RPMI8226 (cell line): ENCODE data around the gene EML6.
A peak's percentile ranks its signal among the peaks of the same experiment; 100 is the strongest.

ENCODE experiments used
- DNase-seq: peaks from one replicate; pipeline ENCODE4 v3.0.0-alpha.2; 2015

The EML6 gene

GRCh38 chr2:54760310-54760709 lies 36.8 kb downstream of the EML6 start:
- peak; percentile 47 for DNase-seq

GRCh38 chr2:54763636-54764291 lies 40.3 kb downstream of the EML6 start:
- peak; percentile 8 for DNase-seq

GRCh38 chr2:54767921-54768320 lies 44.5 kb downstream of the EML6 start:
- no peak for DNase-seq

GRCh38 chr2:54768772-54769428 lies 45.4 kb downstream of the EML6 start:
- DNase-seq = no peak

- DNase-seq = no peak
These were observed 46.7 kb downstream of the EML6 start for GRCh38 chr2:54770211-54770610.

- no peak for DNase-seq
These were observed 47.2 kb downstream of the EML6 start for GRCh38 chr2:54770676-54771075.

- DNase-seq = no peak
These were observed 47.9 kb downstream of the EML6 start for GRCh38 chr2:54771166-54771885.

- DNase-seq = no peak
These were observed 48.6 kb downstream of the EML6 start for GRCh38 chr2:54772110-54772509.

GRCh38 chr2:54772531-54772930 lies 49.1 kb downstream of the EML6 start:
- no peak for DNase-seq

GRCh38 chr2:54773233-54773632 lies 49.8 kb downstream of the EML6 start:
- no peak for DNase-seq

GRCh38 chr2:54773838-54774237 lies 50.4 kb downstream of the EML6 start:
- DNase-seq = peak; percentile 16

GRCh38 chr2:54775710-54776109 lies 52.2 kb downstream of the EML6 start:
- no peak for DNase-seq

- no peak for DNase-seq
These were observed 53.0 kb downstream of the EML6 start for GRCh38 chr2:54776494-54776893.

GRCh38 chr2:54783349-54783748 lies 59.9 kb downstream of the EML6 start:
- DNase-seq = no peak

GRCh38 chr2:54787270-54787669 lies 63.8 kb downstream of the EML6 start:
- DNase-seq = no peak

GRCh38 chr2:54787755-54788366 lies 64.4 kb downstream of the EML6 start:
- DNase-seq = no peak

- DNase-seq = no peak
These were observed 66.4 kb downstream of the EML6 start for GRCh38 chr2:54789878-54790277.

- no peak for DNase-seq
These were observed 68.4 kb downstream of the EML6 start for GRCh38 chr2:54791831-54792230.

- no peak for DNase-seq
These were observed 73.8 kb downstream of the EML6 start for GRCh38 chr2:54797307-54797706.

- no peak for DNase-seq
These were observed 77.9 kb downstream of the EML6 start for GRCh38 chr2:54801352-54801751.

GRCh38 chr2:54803783-54804751 lies 80.6 kb downstream of the EML6 start:
- no peak for DNase-seq

GRCh38 chr2:54805255-54805654 lies 81.8 kb downstream of the EML6 start:
- no peak for DNase-seq

- no peak for DNase-seq
These were observed 83.5 kb downstream of the EML6 start for GRCh38 chr2:54806975-54807374.
